Kidney epithelial cell (primary cell): ENCODE data around the gene CLN5. TPM values are rescaled to one million over a fixed set of nuclear protein-coding genes. Genes with fewer than 3 reads are reported as not detected.

Experiments used
- DNase-seq: peaks from one replicate; pipeline ENCODE4 v3.0.0-alpha.2; 2010; ENCODE audit warnings: low read depth
- H3K27me3 ChIP-seq: 2 replicates; pipeline ENCODE4 v1.6.0; 2011; ENCODE audit warnings: low read length; ENCODE audit not compliant: control insufficient read depth, insufficient read depth
- H3K36me3 ChIP-seq: 2 replicates; pipeline ENCODE4 v1.5.1; 2011; ENCODE audit warnings: low read length; ENCODE audit not compliant: control insufficient read depth, insufficient read depth
- H3K4me3 ChIP-seq: 2 replicates; pipeline ENCODE4 v1.5.1; 2011; ENCODE audit warnings: low read depth, mild to moderate bottlenecking, control low read depth, low read length
- total RNA-seq: library from RNA; depleted of rRNA; stranded (reverse); fragments of >200 nt; gene quantifications from 2 replicates; pipeline ENCODE4 v1.2.3, GENCODE V29; 2015
- TF ChIP-seq, protein P1 (sequence below): IDR thresholded peaks from 2 replicates; pipeline ENCODE4 v1.5.1; 2011; ENCODE audit warnings: mild to moderate bottlenecking, moderate library complexity, low read length, control low read depth, inconsistent platforms; ENCODE audit not compliant: insufficient read depth, poor library complexity, severe bottlenecking

The CLN5 gene
- total RNA-seq, 1 donor from 2014 or later, result 26.4 TPM

DNA sequence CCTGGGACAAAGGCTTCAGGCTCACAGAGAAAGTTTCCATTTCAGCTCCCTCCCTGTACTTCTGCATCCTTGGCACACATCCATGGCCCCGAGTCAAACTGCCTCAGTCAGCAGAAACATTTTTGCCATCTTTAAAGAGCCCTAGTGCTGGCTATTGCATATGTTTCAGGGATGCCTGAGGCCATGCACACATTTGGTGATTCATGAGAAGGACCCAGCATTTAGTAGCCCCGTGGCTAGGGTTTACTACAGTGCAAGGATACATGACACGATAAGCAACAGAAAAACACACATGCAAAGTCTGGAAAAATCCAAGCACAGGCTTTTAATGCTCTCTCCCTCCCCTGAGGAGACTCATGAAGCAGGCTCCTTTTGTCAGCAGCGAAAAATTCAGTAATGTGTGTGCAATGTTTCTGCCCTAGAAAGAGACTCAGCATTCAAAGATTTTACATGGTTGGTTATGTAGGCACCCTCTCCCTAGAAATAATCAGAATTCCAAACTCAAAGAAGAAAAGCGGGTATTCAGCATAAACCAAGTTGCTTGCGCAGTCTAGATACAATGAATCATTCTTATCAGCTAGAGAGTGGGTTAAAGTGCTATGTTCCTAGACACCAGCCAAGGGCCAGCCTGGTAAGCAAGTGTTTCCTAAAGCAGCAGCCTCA, 26.0 kb upstream of the CLN5 start:
- no peaks in the 10 kb centered on the region for H3K36me3 ChIP-seq
- no peaks in the 10 kb centered on the region for H3K27me3 ChIP-seq
- no peak for DNase-seq
- no peak overlapping the region for H3K4me3 ChIP-seq
- TF ChIP-seq, protein P1, sequence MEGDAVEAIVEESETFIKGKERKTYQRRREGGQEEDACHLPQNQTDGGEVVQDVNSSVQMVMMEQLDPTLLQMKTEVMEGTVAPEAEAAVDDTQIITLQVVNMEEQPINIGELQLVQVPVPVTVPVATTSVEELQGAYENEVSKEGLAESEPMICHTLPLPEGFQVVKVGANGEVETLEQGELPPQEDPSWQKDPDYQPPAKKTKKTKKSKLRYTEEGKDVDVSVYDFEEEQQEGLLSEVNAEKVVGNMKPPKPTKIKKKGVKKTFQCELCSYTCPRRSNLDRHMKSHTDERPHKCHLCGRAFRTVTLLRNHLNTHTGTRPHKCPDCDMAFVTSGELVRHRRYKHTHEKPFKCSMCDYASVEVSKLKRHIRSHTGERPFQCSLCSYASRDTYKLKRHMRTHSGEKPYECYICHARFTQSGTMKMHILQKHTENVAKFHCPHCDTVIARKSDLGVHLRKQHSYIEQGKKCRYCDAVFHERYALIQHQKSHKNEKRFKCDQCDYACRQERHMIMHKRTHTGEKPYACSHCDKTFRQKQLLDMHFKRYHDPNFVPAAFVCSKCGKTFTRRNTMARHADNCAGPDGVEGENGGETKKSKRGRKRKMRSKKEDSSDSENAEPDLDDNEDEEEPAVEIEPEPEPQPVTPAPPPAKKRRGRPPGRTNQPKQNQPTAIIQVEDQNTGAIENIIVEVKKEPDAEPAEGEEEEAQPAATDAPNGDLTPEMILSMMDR, result no peak

DNA sequence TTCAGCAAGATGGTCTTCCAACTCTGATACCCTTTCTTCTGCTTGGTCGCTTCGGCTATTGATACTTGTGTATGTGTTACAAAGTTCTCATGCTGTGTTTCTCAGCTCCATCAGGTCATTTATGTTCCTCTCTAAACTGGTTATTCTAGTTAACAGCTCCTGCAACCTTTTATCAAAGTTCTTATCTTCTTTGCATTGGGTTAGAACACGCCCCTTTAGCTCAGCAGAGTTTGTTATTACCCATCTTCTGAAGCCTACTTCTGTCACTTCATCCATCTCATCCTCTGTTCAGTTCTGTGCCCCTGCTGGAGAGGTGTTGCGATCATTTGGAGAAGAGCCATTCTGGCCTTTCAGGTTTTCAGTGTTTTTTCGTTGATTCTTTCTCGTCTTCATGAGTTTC, 24.9 kb upstream of the CLN5 start:
- TF ChIP-seq, protein P1, result no peak
- H3K36me3 ChIP-seq, result no peaks in the 10 kb centered on the region
- no peak overlapping the region for H3K4me3 ChIP-seq
- no peak for DNase-seq
- H3K27me3 ChIP-seq, result no peaks in the 10 kb centered on the region

DNA sequence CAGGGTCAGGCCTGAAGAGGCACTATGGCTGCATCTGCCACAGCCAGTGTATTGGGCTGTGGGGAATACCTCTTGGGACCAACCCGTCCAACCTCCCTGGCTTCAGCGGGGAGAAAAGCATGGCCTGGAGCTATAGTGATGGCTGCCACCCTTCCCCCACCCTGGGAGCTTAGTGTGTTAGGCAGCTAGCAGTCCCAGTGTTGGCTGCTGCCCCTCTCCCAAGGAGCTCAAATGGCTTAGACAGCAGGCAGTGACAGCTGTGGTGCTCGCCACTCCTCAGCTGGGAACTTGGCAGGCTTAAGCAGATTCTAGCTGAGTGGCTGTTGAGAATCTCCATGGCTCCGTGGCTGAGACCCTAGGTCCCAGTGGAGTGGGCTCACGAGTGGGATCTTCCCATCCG, 23.8 kb upstream of the CLN5 start:
- Histone ChIP-seq H3K27me3 (no peaks in the 10 kb centered on the region), H3K4me3 (no peak overlapping the region), H3K36me3 (no peaks in the 10 kb centered on the region)
- no peak for DNase-seq
- TF ChIP-seq, protein P1, result no peak

DNA sequence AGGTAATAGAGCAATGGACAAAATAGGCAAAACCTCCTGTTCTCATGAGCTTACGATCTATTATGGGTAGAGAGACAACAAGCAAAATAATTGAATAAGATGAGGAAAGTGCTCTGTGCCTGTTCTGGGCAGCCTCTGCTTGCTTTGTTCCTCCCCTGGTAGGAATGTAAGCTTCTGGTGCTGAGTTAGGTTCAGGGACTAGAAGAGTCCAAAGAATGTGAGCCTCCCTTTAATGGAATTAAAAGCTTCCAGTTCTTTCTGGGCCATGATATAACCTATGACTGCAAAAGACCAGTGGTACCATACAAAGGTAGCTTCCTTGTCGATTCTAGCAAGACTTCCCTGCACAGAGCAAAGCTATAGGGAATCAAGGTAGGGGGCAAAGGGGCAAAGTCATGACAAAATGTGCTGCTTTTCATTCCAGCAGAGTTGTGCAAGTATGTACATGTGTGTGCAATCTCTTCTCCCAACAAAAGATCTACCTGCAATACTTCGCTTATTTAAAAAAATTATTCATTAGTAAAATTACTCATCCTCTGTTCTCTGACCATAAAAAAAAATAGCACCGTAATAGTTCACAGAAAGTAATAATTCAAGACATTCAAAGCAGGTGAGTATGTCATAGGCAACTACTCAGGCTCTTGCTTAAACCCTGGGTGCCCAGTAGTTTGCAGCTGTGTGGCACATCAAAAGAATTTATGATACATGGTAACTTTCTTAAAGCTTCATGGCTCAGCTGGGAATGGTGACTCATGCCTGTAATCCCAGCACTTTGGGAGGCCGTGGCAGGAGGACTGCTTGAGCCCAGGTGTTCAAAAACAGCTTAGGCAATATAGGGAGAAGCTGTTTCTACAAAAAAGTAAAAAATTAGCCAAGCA, 22.2 kb upstream of the CLN5 start:
- DNase-seq, result no peak
- TF ChIP-seq, protein P1, result no peak
- Histone ChIP-seq H3K36me3 (no peaks in the 10 kb centered on the region), H3K27me3 (no peaks in the 10 kb centered on the region), H3K4me3 (no peak overlapping the region)

DNA sequence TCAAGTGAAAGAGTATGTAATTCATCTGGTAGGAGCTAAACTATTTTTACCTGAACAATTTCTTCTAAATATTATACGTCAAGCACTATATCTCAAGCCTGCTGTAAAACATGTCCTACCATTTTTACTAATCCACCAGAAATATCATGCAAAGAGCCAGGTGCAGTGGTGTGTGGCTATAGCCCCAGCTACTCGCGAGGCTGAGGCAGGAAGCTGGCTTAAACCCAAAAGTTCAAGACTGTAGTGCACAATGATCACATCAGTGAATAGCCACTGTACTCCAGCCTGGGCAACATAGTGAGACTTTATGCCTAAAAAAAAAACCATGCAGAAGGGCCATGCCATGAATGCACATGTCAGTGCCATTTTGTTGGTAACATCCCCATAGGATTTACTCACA, 20.7 kb upstream of the CLN5 start:
- Histone ChIP-seq H3K27me3 (no peaks in the 10 kb centered on the region), H3K4me3 (no peak overlapping the region), H3K36me3 (no peaks in the 10 kb centered on the region)
- DNase-seq, result no peak
- TF ChIP-seq, protein P1, result no peak
